Measurements from ENCODE around the gene STAT6. TPM values are rescaled to one million over a fixed set of nuclear protein-coding genes. Genes with fewer than 3 reads are reported as not detected.

The STAT6 gene
- total RNA-seq, 1 experiment from 2014 or later: 44.4 TPM

DNA sequence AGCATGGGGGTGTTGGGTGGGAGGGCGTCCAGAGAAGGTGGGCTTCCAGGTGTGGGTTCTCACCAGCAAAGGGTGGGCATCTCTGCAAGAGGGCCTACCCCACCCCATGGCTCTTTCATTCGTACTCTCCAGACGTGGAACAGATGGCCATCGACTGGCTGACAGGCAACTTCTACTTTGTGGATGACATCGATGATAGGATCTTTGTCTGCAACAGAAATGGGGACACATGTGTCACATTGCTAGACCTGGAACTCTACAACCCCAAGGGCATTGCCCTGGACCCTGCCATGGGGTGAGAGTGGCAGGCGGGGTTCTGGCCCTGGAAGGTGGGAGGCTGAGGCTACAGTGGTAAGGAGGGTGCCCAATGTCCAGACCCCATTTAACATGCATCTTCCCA lies 42.9 kb upstream of the STAT6 start:
- Histone ChIP-seq H3K18ac (ENCODE audit: insufficient read length, low read depth, low read length) (no peak overlapping the region), H3K23me2 (ENCODE audit: insufficient read length, low read depth, low read length, poor library complexity, severe bottlenecking) (no peaks in the 10 kb centered on the region), H2BK20ac (ENCODE audit: low read depth, low read length, poor library complexity, severe bottlenecking) (no peak overlapping the region), H3K4me1 (ENCODE audit: insufficient read depth, low read length) (no peaks in the 10 kb centered on the region), H3K4me2 (ENCODE audit: insufficient read depth, insufficient read length, low read length) (no peak overlapping the region), H3K79me2 (ENCODE audit: insufficient read depth, low read length) (no peaks in the 10 kb centered on the region), H2BK5ac (ENCODE audit: insufficient read length, low read length) (no peak overlapping the region), H3K27me3 (ENCODE audit: insufficient read depth, low read length) (no peaks in the 10 kb centered on the region), H3K56ac (ENCODE audit: insufficient read length, low read depth, low read length) (no peak overlapping the region), H4K5ac (ENCODE audit: insufficient read length, low read depth, low read length) (no peak overlapping the region), H4K8ac (replicated peaks; ENCODE audit: insufficient read length, low read depth, low read length) (no peak overlapping the region), H3K14ac (ENCODE audit: insufficient read depth, low read length) (no peak overlapping the region), H2AFZ (ENCODE audit: low read length) (no peak overlapping the region), H3K9ac (ENCODE audit: extremely low read depth, insufficient read length, low read length) (no peak overlapping the region), H3K9me3 (ENCODE audit: control insufficient read depth, low read depth, low read length) (no peaks in the 10 kb centered on the region), H3T11ph (ENCODE audit: low read length) (no peak overlapping the region), H4K20me1 (ENCODE audit: control insufficient read depth, insufficient read depth, insufficient read length) (peaks cover 2% of the 10 kb centered on the region), H3K79me1 (ENCODE audit: insufficient read depth, low read depth, low read length, poor library complexity, severe bottlenecking) (no peaks in the 10 kb centered on the region), H2BK120ac (ENCODE audit: low read depth, low read length, poor library complexity, severe bottlenecking) (no peak overlapping the region), H3K27ac (ENCODE audit: insufficient read length, low read depth, low read length) (no peak overlapping the region), H3K23ac (ENCODE audit: insufficient read length, low read depth, low read length) (no peak overlapping the region), H4K91ac (ENCODE audit: insufficient read length, low read depth, low read length) (no peak overlapping the region), H3K4ac (ENCODE audit: low read depth, low read length) (no peak overlapping the region), H2BK12ac (ENCODE audit: insufficient read length, low read depth, low read length) (no peak overlapping the region), H2AK5ac (ENCODE audit: insufficient read length, low read length) (no peak overlapping the region), H2BK15ac (ENCODE audit: low read depth, low read length) (no peak overlapping the region)
- no peak for DNase-seq
- Mint-ChIP-seq H3K9me3 (no peaks in the 10 kb centered on the region), H3K27me3 (ENCODE audit: low read depth) (no peaks in the 10 kb centered on the region), H3K36me3 (ENCODE audit: insufficient read depth in 1 of 3, low read depth in 3 of 3) (peaks cover 42 to 90% (median 76%) of the 10 kb centered on the region in 3 experiments; a peak in 6 of 7 replicates), H3K27ac (no peak overlapping the region; a peak in 1 of 7 replicates), H3K4me1 (peaks cover 22 to 27% of the 10 kb centered on the region in 2 experiments), H3K4me3 (no peak overlapping the region)
- no CpG with 5 or more reads among the region's 6 CpGs for WGBS (ENCODE audit: extremely low coverage, insufficient read length, low lambda C conversion rate)
- TF ChIP-seq, protein P1, sequence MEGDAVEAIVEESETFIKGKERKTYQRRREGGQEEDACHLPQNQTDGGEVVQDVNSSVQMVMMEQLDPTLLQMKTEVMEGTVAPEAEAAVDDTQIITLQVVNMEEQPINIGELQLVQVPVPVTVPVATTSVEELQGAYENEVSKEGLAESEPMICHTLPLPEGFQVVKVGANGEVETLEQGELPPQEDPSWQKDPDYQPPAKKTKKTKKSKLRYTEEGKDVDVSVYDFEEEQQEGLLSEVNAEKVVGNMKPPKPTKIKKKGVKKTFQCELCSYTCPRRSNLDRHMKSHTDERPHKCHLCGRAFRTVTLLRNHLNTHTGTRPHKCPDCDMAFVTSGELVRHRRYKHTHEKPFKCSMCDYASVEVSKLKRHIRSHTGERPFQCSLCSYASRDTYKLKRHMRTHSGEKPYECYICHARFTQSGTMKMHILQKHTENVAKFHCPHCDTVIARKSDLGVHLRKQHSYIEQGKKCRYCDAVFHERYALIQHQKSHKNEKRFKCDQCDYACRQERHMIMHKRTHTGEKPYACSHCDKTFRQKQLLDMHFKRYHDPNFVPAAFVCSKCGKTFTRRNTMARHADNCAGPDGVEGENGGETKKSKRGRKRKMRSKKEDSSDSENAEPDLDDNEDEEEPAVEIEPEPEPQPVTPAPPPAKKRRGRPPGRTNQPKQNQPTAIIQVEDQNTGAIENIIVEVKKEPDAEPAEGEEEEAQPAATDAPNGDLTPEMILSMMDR (conservative IDR thresholded peaks at IDR 0.05): no peak
